Adipocyte (in vitro differentiated cells): Measurements from ENCODE around the gene SHISA6.
A peak's percentile ranks its signal among the peaks of the same experiment; 100 is the strongest.

ENCODE experiments used
- DNase-seq: peaks from one replicate; pipeline ENCODE4 v3.0.0-alpha.2; 2015; ENCODE audit warnings: low read depth
- H3K27me3 ChIP-seq: replicated peaks from 2 replicates; pipeline ENCODE4 v1.7.0; 2013; ENCODE audit warnings: mild to moderate bottlenecking, low read length, moderate library complexity; ENCODE audit not compliant: control insufficient read depth, insufficient read depth
- H3K36me3 ChIP-seq: 2 replicates; pipeline ENCODE4 v1.7.0; 2013; ENCODE audit warnings: low read length, mild to moderate bottlenecking, moderate library complexity; ENCODE audit not compliant: control insufficient read depth, insufficient read depth, severe bottlenecking
- H3K4me1 ChIP-seq: 2 replicates; pipeline ENCODE4 v1.7.0; 2013; ENCODE audit warnings: mild to moderate bottlenecking, low read length, moderate library complexity; ENCODE audit not compliant: control insufficient read depth, insufficient read depth
- H3K4me3 ChIP-seq: 2 replicates; pipeline ENCODE4 v1.7.0; 2013; ENCODE audit warnings: mild to moderate bottlenecking, low read length, moderate library complexity
- H3K9ac ChIP-seq: 2 replicates; pipeline ENCODE4 v1.7.0; 2013; ENCODE audit warnings: mild to moderate bottlenecking, low read length, moderate library complexity
- H3K9me3 ChIP-seq: 2 replicates; pipeline ENCODE4 v1.7.0; 2013; ENCODE audit warnings: mild to moderate bottlenecking, low read length, moderate library complexity; ENCODE audit not compliant: control insufficient read depth

The SHISA6 gene

DNA sequence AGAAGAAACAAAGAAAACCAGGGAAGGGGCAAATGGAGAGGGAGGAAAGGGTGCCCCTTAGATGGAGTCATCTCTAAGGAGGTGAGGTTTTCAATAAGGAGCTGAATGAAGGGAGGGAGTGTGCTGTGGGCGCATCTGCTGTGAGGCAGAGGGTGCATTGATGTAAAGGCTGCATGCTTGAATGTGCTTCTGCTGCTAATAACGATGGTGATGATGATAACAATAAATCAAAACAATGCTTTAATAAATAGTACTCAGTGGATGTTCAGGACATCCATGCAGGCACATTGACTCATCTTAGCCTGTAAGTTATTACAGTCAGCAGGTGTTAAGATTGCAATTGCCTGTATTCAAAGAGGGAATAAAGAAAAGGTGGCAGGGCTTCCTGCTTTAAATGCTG lies 87.8 kb downstream of the SHISA6 start:
- H3K9me3 ChIP-seq, result no peaks in the 10 kb centered on the region
- no peaks in the 10 kb centered on the region for H3K4me1 ChIP-seq
- no peaks in the 10 kb centered on the region for H3K27me3 ChIP-seq
- no peak for DNase-seq
- no peak overlapping the region for H3K4me3 ChIP-seq
- no peak overlapping the region for H3K9ac ChIP-seq
- H3K36me3 ChIP-seq, result no peaks in the 10 kb centered on the region

- Histone ChIP-seq H3K4me1 (no peaks in the 10 kb centered on the region), H3K4me3 (no peak overlapping the region), H3K27me3 (no peaks in the 10 kb centered on the region), H3K9ac (no peak overlapping the region), H3K36me3 (no peaks in the 10 kb centered on the region), H3K9me3 (no peaks in the 10 kb centered on the region)
- DNase-seq, result no peak
Measured at GRCh38 chr17:11330006-11330405, 89.0 kb downstream of the SHISA6 start.

DNA sequence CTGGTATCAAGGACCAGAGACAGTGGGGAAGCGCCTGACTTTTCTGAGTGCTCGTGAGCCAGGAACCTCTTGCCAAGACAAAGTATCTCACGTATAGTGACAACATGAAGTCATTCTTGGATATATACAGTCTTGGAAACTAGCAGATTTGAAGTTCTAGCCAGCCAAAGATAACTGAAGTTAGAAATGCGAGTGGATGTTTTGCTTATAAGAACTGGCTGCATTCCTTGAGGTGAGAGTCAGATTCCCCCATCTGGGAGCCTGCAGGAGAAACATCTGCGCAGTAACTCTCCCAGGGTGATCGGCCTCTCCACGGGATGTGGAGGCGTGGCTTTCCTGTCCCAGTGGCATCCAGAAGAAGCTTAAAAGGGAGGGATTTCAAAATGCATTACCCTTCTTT lies 89.8 kb downstream of the SHISA6 start:
- H3K9me3 ChIP-seq, result no peaks in the 10 kb centered on the region
- DNase-seq, result peak; percentile 3
- no peak overlapping the region for H3K9ac ChIP-seq
- no peaks in the 10 kb centered on the region for H3K27me3 ChIP-seq
- no peak overlapping the region for H3K4me3 ChIP-seq
- H3K36me3 ChIP-seq, result no peaks in the 10 kb centered on the region
- no peaks in the 10 kb centered on the region for H3K4me1 ChIP-seq

- H3K36me3 ChIP-seq, result no peaks in the 10 kb centered on the region
- H3K4me1 ChIP-seq, result no peaks in the 10 kb centered on the region
- no peak overlapping the region for H3K4me3 ChIP-seq
- H3K9ac ChIP-seq, result no peak overlapping the region
- no peaks in the 10 kb centered on the region for H3K9me3 ChIP-seq
- no peaks in the 10 kb centered on the region for H3K27me3 ChIP-seq
- no peak for DNase-seq
Measured at GRCh38 chr17:11331547-11332513, 90.8 kb downstream of the SHISA6 start.

- Histone ChIP-seq H3K4me1 (no peaks in the 10 kb centered on the region), H3K27me3 (no peaks in the 10 kb centered on the region), H3K4me3 (no peak overlapping the region), H3K36me3 (no peaks in the 10 kb centered on the region), H3K9me3 (no peaks in the 10 kb centered on the region), H3K9ac (no peak overlapping the region)
- DNase-seq, result no peak
Measured at GRCh38 chr17:11332706-11333105, 91.7 kb downstream of the SHISA6 start.

- no peak for DNase-seq
- Histone ChIP-seq H3K27me3 (no peaks in the 10 kb centered on the region), H3K4me3 (no peak overlapping the region), H3K36me3 (no peaks in the 10 kb centered on the region), H3K9me3 (no peaks in the 10 kb centered on the region), H3K4me1 (no peaks in the 10 kb centered on the region), H3K9ac (no peak overlapping the region)
Measured at GRCh38 chr17:11334493-11334892, 93.5 kb downstream of the SHISA6 start.

- no peak overlapping the region for H3K9ac ChIP-seq
- no peaks in the 10 kb centered on the region for H3K4me1 ChIP-seq
- H3K27me3 ChIP-seq, result no peaks in the 10 kb centered on the region
- no peak for DNase-seq
- no peaks in the 10 kb centered on the region for H3K36me3 ChIP-seq
- no peaks in the 10 kb centered on the region for H3K9me3 ChIP-seq
- no peak overlapping the region for H3K4me3 ChIP-seq
Measured at GRCh38 chr17:11336290-11336689, 95.3 kb downstream of the SHISA6 start.

DNA sequence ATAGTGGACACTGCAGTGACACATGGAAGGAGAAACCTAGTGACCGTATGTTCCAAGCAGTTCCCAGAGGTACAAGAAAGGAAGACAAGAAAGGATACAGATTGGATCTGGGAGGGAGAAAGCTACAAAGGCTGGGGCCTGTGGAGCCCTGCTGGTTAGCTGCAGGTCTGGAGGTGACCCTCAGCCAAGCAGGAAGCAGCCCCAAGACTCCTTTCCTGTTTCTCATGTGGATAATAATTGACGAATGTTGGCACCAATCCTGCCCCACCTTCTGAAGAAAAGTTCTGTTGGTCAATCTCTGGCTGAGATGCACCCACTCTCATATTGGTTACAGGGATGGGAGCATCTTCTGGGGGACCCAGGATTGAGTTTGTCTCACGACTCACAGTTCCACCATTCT lies 99.8 kb downstream of the SHISA6 start:
- Histone ChIP-seq H3K4me3 (no peak overlapping the region), H3K36me3 (no peaks in the 10 kb centered on the region), H3K4me1 (no peaks in the 10 kb centered on the region), H3K9me3 (peaks cover 2% of the 10 kb centered on the region), H3K27me3 (no peaks in the 10 kb centered on the region), H3K9ac (no peak overlapping the region)
- DNase-seq, result no peak

DNA sequence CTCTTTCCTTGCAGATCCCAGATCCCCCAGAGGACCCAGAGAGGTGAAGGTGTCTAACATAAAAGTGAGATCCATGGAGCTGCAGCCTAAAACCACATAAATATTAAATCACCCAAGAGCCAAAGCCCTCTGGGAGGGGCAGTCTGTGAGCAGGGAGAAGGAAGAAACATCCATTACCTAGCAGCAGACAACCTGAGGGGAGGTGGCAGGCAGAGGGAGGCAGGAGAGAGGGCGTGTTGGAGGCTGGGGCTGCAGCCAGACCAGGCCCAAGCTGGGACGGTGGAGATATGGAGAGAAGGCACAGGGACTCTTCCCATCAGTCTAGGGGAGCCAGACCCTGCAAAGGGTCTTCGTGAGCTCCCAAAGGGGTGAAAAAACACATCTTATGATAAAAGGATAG lies 101.1 kb downstream of the SHISA6 start:
- H3K4me3 ChIP-seq, result no peak overlapping the region
- no peaks in the 10 kb centered on the region for H3K4me1 ChIP-seq
- H3K9me3 ChIP-seq, result peaks cover 2% of the 10 kb centered on the region
- H3K27me3 ChIP-seq, result no peaks in the 10 kb centered on the region
- H3K36me3 ChIP-seq, result no peaks in the 10 kb centered on the region
- DNase-seq, result no peak
- H3K9ac ChIP-seq, result no peak overlapping the region

- Histone ChIP-seq H3K9ac (no peak overlapping the region), H3K4me3 (no peak overlapping the region), H3K27me3 (no peaks in the 10 kb centered on the region), H3K4me1 (no peaks in the 10 kb centered on the region), H3K36me3 (no peaks in the 10 kb centered on the region), H3K9me3 (peaks cover 2% of the 10 kb centered on the region)
- DNase-seq, result no peak
Measured at GRCh38 chr17:11349106-11349505, 108.1 kb downstream of the SHISA6 start.

DNA sequence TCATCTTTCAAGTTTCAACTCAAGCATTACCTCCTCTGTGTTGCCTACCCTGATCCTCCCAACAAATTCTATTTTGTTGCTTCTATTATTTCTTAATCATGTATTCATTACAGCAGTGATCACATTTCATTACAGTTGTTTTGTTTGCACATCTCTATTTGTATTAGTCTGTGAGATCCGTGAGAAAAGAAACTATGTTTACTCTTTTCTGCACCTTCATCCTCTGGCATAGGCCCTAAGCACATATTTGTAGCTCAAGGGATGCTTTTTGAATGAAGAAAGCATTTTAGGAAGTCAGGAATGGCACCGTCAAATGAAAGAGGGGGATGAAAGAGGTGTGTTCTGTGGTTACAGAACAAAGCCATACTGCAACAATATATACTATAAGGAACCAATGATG lies 110.5 kb downstream of the SHISA6 start:
- no peaks in the 10 kb centered on the region for H3K9me3 ChIP-seq
- no peak for DNase-seq
- no peak overlapping the region for H3K4me3 ChIP-seq
- no peaks in the 10 kb centered on the region for H3K4me1 ChIP-seq
- no peak overlapping the region for H3K9ac ChIP-seq
- H3K27me3 ChIP-seq, result no peaks in the 10 kb centered on the region
- no peaks in the 10 kb centered on the region for H3K36me3 ChIP-seq

- no peak for DNase-seq
- Histone ChIP-seq H3K4me3 (no peak overlapping the region), H3K36me3 (no peaks in the 10 kb centered on the region), H3K27me3 (no peaks in the 10 kb centered on the region), H3K4me1 (no peaks in the 10 kb centered on the region), H3K9me3 (no peaks in the 10 kb centered on the region), H3K9ac (no peak overlapping the region)
Measured at GRCh38 chr17:11353601-11354000, 112.6 kb downstream of the SHISA6 start.
